Ishikawa (cell line): ENCODE results near the gene RGL3.

Source experiments
- CEBPB ChIP-seq: IDR thresholded peaks from 2 replicates; pipeline ENCODE4 v1.6.1; 2012
- CREB1 ChIP-seq: IDR thresholded peaks from 2 replicates; pipeline ENCODE4 v1.6.1; 2012; ENCODE audit warnings: low read depth
- EGR1 ChIP-seq: IDR thresholded peaks from 2 replicates; pipeline ENCODE4 v1.6.1; 2012
- EP300 ChIP-seq: IDR thresholded peaks from 2 replicates; pipeline ENCODE4 v1.6.1; 2012; ENCODE audit warnings: borderline replicate concordance
- FOXM1 ChIP-seq: IDR thresholded peaks from 2 replicates; pipeline ENCODE4 v1.6.1; 2012; ENCODE audit warnings: low read depth, borderline replicate concordance
- MAX ChIP-seq: IDR thresholded peaks from 2 replicates; pipeline ENCODE4 v1.6.1; 2012
- NFIC ChIP-seq: IDR thresholded peaks from 2 replicates; pipeline ENCODE4 v1.6.1; 2012
- RAD21 ChIP-seq: IDR thresholded peaks from 2 replicates; pipeline ENCODE4 v1.6.1; 2012; ENCODE audit warnings: low read depth
- REST ChIP-seq: IDR thresholded peaks from 2 replicates; pipeline ENCODE4 v1.6.1; 2012; ENCODE audit warnings: low read depth, mild to moderate bottlenecking
- TAF1 ChIP-seq: IDR thresholded peaks from 2 replicates; pipeline ENCODE4 v1.6.1; 2012; ENCODE audit warnings: low read depth, mild to moderate bottlenecking
- TCF12 ChIP-seq: IDR thresholded peaks from 2 replicates; pipeline ENCODE4 v1.6.1; 2012; ENCODE audit warnings: low read depth
- TEAD4 ChIP-seq: IDR thresholded peaks from 2 replicates; pipeline ENCODE4 v1.6.1; 2012
- USF1 ChIP-seq: IDR thresholded peaks from 2 replicates; pipeline ENCODE4 v1.6.1; 2012
- YY1 ChIP-seq: IDR thresholded peaks from 2 replicates; pipeline ENCODE4 v1.6.1; 2012; ENCODE audit warnings: low read depth
- ZBTB7A ChIP-seq: IDR thresholded peaks from 2 replicates; pipeline ENCODE4 v1.6.1; 2012; ENCODE audit warnings: low read depth

RGL3 gene

GRCh38 chr19:11373166-11373884, 45.8 kb downstream of the RGL3 start:
- no peak for TF ChIP-seq EGR1
- TF ChIP-seq REST: no peak
- TF ChIP-seq FOXM1: peak; percentile 65; the same call in 1 of the 2 replicates
- TF ChIP-seq NFIC: no peak

- TF ChIP-seq USF1 (no peak), MAX (no peak), EP300 (no peak), YY1 (no peak), TEAD4 (no peak), RAD21 (no peak), NFIC (no peak), FOXM1 (no peak), CEBPB (no peak), REST (no peak), ZBTB7A (no peak), TCF12 (no peak)
Observed at GRCh38 chr19:11370744-11371143, 48.4 kb downstream of the RGL3 start.

- TF ChIP-seq TEAD4 (no peak), TCF12 (no peak), NFIC (no peak), CEBPB (no peak), CREB1 (no peak), FOXM1 (no peak), EGR1 (no peak), REST (no peak), RAD21 (no peak), MAX (no peak), TAF1 (no peak), YY1 (no peak), EP300 (no peak), ZBTB7A (no peak), USF1 (no peak)
Observed at GRCh38 chr19:11367528-11367927, 51.6 kb downstream of the RGL3 start.

GRCh38 chr19:11365557-11366117, 53.5 kb downstream of the RGL3 start:
- TF ChIP-seq CEBPB (no peak), USF1 (no peak), NFIC (no peak), FOXM1 (no peak)
